IPS DF 19.7 (cell line): ENCODE results near the gene KCNK16.

ENCODE experiments used
- DNase-seq: peaks from one replicate; pipeline ENCODE4 v3.0.0-alpha.2; 2013; ENCODE audit warnings: low read depth, low spot score

Gene KCNK16

GRCh38 chr6:39322306-39322850 lies at the start of gene KCNK16:
Gene KCNK16 (minus strand): TSS chr6:39322702. CDS start chr6:39322540, 162 bp downstream.
- DNase-seq, result no peak

- no peak for DNase-seq
Observed at GRCh38 chr6:39370390-39370789, 47.9 kb upstream of the KCNK16 start.

- DNase-seq, result no peak
Observed at GRCh38 chr6:39369987-39370386, 47.5 kb upstream of the KCNK16 start.

- no peak for DNase-seq
Observed at GRCh38 chr6:39367700-39368099, 45.2 kb upstream of the KCNK16 start.

GRCh38 chr6:39366931-39367618 lies 44.6 kb upstream of the KCNK16 start:
- DNase-seq, result no peak

- DNase-seq, result no peak
Observed at GRCh38 chr6:39365281-39366074, 43.0 kb upstream of the KCNK16 start.

GRCh38 chr6:39363280-39363679 lies 40.8 kb upstream of the KCNK16 start:
- DNase-seq, result no peak

GRCh38 chr6:39362487-39362865 lies 40.0 kb upstream of the KCNK16 start:
- no peak for DNase-seq

GRCh38 chr6:39361657-39362486 lies 39.4 kb upstream of the KCNK16 start:
- DNase-seq, result peak; percentile 80

- DNase-seq, result no peak
Observed at GRCh38 chr6:39360378-39360777, 37.9 kb upstream of the KCNK16 start.

GRCh38 chr6:39357998-39358686 lies 35.6 kb upstream of the KCNK16 start:
- no peak for DNase-seq

- no peak for DNase-seq
Observed at GRCh38 chr6:39353698-39354315, 31.3 kb upstream of the KCNK16 start.

GRCh38 chr6:39350723-39351505 lies 28.4 kb upstream of the KCNK16 start:
- no peak for DNase-seq

- DNase-seq, result no peak
Observed at GRCh38 chr6:39348740-39349139, 26.2 kb upstream of the KCNK16 start.

GRCh38 chr6:39347906-39348585 lies 25.5 kb upstream of the KCNK16 start:
- no peak for DNase-seq

- no peak for DNase-seq
Observed at GRCh38 chr6:39347206-39347605, 24.7 kb upstream of the KCNK16 start.

GRCh38 chr6:39344821-39345280 lies 22.3 kb upstream of the KCNK16 start:
- DNase-seq, result no peak

GRCh38 chr6:39343396-39343870 lies 20.9 kb upstream of the KCNK16 start:
- no peak for DNase-seq

GRCh38 chr6:39342692-39343395 lies 20.3 kb upstream of the KCNK16 start:
- no peak for DNase-seq
